ENCODE results near the gene SPATA1.
A peak's percentile ranks its signal among the peaks of the same experiment; 100 is the strongest.
"Not testable (repeated sequence)": the region's sequence is repeated elsewhere in the genome, so short reads cannot be mapped to it uniquely, and the experiment has no call there.

Gene SPATA1, protein sequence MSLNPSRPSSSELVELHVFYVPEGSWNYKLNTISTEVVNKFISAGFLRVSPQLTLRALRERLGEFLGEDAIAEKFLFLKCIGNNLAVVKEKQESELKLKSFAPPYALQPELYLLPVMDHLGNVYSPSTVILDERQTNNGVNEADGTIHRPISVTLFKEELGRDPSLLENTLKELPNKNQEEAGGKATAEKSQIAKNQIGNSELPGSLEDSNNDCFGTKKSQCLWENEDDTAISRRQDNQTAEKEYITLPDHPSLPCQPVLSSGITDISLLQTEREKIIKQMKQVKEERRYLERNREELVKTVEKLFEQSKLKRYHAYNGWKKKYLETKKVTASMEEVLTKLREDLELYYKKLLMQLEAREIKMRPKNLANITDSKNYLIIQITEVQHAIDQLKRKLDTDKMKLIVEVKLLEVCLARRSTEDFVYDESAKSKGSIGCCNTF

DNA sequence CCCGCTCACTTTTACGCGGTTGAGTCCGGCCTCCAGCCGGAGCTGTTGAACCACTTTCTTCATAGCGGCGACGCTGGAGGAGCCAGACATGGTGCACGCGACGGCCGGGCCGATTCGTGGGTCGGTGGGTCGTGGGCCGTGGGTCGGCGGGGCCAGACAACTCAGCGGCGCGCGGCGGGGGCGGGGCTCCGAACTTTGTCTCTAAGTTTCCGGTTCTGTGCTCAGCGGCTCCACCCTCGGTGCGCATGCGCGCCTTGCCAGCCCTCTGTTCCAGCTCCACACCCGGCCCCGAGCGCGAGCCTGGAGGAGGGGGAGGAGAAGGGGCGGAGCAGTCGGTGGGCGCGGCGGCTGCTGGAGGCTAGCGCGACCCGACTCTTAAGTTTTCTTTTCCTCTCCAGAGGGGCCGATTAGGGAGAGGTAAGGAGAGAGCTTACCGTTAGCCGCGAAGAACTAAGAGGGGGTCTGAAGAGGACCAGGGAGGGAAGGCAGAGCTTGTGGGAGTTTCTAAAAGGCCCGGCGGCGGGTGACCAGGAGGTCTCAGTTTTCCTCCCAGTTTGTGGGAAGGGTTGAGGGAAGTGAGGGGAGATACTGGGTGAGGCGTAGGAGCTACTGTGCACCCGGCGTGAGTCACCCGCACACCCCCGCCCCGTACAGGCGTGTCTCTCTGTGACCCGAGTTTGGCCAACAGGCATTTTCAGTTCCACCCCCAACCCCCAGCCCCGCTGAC is at the start of gene SPATA1, which contains the start of gene GNG5:
SPATA1 (plus strand) TSS at position 385 of the 727 bp plus-strand sequence. CDS start 9,974 bp downstream, outside the sequence.
GNG5 (minus strand) TSS at position 580 of the 727 bp plus-strand sequence; CDS start at position 90, 490 bp downstream.
- peak; percentile 98 for DNase-seq (ENCODE audit: low read depth)

DNA sequence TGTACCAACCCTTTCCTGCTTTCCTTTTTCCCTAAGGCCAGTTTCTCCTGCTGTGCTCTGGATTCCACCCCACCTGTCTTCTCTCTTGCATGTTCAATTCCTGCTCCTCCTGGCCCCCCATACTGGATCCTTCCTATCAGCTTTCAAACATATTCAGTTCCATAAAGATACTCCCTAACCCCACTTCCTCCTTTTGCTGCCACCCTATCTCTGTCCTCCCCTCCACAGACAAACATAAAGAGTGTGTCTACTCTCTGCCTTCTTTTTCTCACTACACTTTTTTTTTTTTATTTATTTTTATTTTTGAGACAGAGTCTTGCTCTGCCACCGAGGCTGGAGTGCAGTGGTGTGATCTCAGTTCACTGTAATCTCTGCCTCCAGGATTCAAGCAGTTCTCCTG is 44.1 kb upstream of the SPATA1 start:
- DNase-seq (ENCODE audit: low read depth): no peak

DNA sequence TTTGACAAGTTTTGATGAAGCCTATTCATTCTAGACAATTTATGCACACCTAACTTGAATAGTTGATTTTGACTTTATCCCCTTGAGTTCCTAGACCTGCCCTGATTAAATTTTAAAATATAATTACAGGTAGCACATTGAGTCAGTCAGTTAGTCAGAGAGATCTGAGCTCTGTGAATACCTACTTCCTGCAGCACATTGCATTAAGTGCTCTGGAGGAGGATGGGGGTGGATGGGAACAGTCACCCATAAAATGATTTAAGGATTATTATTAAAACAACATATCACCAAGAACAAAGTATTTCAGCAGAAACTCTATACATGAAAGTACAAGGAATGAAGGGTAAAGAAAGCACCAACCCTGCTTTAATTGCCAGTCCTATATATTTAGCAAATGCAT is 38.9 kb upstream of the SPATA1 start:
- DNase-seq (ENCODE audit: low read depth): no peak

DNA sequence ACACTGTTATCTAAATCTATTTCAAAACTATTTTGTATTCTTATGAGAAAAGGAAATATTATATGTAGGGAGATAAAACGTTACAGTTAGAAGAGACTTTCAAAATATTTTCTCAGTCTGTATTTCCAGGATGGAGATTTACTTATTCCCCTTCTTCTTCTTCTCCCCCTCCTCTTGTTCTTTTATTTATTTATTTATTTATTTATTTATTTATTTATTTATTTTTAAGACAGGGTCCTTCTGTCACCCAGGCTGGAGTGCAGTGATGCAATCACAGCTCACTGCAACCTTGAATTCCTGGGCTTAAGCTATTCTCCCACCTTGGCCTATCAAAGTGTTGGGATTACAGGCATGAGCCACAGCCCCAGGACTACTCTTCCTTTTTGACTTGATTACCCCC is 30.0 kb upstream of the SPATA1 start:
- no peak for DNase-seq (ENCODE audit: low read depth)

DNA sequence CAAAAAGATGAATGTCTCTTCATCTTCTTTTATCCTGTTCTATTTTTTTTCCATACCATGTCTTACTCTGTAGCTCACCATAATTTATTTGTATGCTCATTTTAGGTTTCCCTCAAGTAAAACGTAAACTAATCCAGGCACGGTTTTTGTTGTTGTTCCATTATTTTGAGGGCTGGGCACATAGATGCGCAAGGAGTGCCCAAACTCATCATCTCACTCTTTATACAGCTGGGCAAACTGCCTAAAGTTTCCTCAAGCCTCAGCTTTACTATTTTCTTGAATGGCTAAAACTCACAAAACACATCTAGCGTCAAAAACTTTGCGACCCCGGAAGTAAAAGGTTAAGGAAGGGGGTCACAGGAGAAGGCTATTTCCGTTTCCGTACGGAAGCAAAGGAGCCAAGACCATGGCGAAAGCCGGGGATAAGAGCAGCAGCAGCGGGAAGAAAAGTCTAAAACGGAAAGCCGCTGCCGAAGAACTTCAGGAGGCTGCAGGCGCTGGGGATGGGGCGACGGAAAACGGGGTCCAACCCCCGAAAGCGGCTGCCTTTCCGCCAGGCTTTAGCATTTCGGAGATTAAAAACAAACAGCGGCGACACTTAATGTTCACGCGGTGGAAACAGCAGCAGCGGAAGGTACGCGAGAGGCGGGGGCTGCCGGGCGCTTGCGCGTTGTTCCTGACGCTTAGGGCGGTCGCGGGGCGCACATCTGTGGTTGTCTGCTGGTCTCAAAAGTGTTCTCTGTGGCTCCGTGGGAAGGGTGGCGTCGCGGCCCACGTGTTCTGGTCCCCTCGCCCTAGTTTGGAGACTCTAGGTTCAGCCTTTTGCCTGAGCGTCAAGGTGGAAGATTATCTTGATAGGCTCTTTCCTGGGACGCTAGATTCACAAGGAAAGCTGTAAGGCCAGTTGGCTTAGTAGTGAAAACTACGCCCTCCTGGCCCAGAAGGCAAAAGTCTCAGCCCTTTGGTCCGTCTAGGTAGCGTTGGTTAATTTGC is 27.0 kb upstream of the SPATA1 start, which contains the start of gene RPF1:
RPF1 (plus strand) TSS at position 391 of the 993 bp plus-strand sequence; CDS start at position 407, 16 bp downstream.
- DNase-seq (ENCODE audit: low read depth): peak; percentile 68

DNA sequence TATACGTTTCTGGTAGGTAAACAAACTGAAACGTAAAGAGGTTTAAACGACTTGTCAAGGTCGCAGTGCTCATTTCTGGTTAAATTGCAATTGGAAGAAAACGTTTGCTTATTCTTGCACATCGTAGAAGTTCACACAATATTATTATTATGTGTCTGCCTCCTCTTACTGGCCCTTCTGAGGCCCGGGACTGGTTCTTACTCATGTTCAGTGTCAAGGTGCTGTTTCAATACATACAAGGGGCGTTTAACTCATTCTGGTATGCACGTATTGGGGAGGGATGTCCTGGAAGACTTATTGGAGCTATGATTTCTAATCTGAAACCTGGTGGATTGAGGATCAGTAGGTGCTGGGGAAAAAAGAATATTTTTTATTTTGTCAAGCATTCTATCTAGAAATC is 26.2 kb upstream of the SPATA1 start:
- no peak for DNase-seq (ENCODE audit: low read depth)

DNA sequence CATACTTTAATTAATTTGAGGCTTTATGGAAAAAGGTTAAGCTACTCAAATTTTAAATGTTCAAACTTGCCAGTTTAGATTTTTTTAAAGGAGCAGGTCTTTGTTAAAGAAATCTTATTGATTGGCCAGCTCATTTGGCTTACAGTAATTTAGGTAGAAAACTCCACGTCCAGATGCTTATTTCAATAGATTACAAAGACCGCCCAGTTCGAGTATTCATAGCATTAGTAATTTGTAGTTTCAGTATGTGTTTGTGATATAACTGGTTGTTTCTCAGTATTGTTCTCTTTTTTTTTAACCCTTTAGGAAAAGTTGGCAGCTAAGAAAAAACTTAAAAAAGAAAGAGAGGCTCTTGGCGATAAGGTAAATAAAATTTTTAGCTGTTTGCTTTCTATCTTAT is 25.5 kb upstream of the SPATA1 start:
- DNase-seq (ENCODE audit: low read depth): no peak

DNA sequence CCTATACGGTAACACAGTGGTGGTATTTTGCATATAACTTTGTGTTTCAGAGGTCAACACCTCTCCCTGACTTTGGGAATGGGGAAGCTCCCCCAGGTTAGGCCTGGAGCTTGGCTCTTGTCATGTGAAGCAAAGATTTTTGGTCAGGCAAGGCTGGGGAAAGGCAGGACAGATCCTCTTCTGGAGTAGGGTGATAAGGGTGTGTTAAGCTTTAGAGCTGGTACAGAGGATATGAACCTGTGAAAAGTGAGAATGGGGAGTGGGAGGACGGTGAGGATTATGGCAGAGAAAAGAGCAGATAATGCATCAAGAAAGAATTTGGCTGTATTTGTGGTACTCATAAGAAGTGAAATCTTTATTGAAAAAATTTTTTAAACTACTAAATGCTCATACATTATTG is 24.9 kb upstream of the SPATA1 start:
- no peak for DNase-seq (ENCODE audit: low read depth)

DNA sequence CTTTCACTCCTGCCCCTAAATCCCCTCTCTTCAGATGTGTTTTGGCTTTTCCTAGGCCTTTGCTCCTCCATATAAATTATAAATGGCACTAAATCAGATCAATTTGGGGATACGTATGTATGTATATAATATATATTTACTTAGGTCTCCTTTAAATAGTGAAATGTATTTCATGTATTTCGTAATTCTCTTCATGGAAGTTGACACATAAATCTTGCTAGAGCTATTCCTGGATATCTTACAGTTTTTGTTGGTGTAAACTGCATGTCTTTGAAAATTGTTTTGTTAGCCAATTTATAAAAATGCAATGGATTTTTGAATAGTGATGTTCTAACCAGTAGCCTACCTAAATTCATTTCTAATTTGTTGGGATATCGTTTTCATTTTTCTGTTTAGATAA is 18.1 kb upstream of the SPATA1 start:
- no peak for DNase-seq (ENCODE audit: low read depth)

DNA sequence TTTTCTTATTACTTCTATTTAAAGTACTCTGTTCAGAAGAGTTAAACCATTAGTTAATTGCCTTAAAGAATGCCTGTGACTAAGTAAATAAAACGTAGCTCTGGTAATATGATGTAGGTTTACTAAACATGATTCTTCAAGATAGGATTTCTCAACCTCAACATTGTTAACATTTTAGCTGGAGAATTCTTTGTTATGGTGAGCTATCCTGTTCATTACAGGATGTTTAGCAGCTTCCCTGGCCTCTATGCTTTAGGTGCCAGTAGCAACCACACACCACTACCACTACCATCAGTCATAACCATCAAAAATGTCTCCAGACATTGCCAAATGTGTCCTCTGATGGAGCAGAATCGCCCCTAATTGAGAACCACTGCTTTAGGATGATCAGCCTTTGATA is 16.4 kb upstream of the SPATA1 start:
- no peak for DNase-seq (ENCODE audit: low read depth)

DNA sequence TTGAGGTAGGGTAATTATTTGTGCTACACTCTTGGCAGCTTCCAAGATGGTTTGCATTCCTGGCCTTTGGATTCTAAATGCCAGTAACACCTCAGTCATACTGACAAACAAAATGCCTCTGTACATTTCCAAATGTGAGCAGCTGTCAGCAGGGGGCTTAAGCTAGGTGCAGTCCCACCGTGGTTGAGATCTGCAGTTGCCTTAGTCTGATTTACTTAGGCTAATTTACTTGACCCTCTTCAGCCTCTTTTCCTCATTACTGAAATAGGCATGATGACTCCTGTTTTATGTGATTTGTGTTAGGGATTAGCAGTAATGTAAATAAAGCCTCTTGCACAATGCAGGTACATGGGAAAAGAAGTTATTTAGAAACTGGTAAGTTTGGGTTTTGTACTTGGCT is 13.5 kb upstream of the SPATA1 start:
- DNase-seq (ENCODE audit: low read depth): no peak

DNA sequence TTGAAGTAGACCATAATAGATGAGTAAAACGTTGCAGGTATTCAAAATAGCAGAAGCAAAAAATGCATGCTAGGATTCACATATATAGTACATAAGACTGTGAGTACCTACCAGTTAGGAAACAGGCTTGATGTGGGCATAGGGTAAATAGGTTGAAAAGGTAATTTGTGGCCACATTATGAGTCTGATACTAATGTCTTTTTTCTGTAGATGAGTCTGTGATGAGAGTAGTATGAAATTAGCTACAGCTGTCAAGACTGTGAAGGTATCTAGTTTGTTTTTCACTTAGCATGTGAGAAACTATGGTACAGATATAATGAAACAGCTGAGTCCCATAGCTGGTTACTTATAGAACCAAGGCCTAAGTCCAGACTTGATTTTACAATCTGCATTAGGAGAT is 12.4 kb upstream of the SPATA1 start:
- no peak for DNase-seq (ENCODE audit: low read depth)

DNA sequence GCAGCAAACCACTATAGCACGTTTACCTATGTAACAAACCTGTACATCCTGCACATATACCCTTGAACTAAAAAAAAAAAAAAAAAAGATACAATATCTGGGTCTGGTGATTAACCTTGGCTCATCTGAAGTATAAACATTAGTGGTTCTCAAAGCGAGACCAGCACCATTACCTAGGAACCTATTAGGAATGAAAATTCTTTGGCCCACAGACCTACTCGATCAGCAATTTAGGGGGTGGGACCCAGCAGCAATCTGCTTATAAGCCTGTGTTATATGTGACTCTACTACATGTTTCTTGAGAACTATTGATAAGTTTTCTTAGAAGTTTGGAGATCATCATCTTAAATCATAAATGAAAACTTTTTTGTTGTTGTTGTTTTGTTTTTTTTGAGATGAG is 9.7 kb upstream of the SPATA1 start:
- no peak for DNase-seq (ENCODE audit: low read depth)

DNA sequence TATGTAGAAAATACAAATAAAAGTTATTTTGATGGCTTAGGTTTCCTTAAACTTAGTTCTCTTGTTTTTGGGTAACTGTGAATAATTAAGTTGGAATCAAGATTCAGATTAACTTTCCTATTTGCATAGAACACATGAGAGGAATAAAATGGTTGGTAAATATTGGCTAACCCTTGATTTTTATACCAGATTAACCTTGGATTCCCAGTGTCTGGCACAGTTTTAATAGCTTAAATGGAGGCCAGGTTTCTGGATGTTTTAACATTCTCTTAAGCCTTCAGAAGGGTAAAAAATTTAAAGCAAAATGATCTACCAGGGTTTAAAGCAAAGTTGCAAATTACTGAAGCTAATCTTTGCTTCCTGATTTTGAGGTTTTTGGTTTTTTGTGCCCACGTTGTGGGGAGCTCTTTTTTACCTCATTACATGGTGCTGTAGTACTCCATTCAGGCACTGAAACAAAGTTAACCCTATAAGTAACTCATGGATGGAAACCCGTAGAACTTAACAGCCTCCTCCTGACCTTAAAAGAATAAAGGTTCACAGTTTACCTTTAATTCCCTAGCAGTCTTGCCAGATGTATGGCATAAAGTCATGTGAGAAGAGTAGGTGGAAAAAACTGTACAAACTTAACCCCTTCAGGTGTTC is 8.4 kb upstream of the SPATA1 start:
- DNase-seq (ENCODE audit: low read depth): no peak

DNA sequence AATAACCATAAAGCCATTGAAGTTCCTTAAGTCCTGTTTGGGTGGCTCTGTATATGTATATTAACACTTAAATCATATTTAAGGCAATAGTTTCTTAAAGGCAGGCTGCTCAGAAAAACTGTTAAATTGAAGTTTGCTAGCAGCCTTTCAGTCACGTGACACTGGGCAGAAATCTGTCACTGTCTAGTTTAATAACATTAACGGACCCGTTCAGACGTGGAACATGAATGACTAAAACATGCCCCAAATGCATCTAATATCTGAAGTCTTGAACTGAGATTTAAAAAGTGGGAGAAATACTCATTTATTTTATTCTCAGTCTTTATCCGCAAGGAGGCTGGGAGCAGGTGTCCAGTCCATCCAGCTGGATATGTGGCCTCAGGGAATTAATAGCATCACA is 3.3 kb upstream of the SPATA1 start:
- no peak for DNase-seq (ENCODE audit: low read depth)

DNA sequence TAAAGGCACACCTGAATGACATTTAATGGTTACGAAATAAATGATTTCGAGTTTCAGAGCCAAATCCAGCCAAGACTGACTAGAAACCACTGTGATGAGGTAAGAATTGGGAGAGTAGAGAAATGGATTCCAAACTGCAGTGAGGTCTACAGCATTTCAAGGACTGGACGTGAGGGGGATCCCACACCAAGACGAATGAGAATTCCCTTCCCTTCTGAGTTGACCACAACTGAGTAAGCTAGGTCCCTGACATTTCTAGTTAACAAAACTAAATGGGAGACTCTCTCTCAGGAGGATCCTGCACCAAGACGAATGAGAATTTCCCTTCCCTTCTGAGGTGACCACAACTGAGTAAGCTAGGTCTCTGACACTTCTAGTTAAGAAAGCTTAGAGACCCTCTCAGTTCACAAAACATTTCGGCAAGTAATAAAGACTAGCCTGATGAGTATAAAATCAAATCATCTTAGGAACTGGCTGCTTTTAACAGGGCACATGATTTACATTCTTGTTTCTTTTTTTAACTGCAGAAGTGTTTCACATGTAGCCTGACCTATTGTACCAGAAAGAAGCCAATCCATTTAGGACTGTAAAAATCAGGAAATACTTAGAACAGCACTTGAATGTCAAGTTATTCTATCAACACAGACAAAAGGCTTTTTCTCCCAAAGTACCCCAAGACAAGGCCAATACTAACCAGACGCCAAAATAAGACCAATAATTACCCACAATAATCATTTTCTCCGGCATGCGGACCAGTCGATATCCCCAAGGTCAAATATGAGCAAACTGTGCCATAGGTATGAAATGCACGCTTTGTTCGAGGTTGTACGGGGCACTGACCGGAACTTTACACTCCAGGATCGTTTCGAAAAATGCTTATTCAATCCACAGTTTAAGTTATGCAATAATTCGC is 1.4 kb upstream of the SPATA1 start:
- no peak for DNase-seq (ENCODE audit: low read depth)

DNA sequence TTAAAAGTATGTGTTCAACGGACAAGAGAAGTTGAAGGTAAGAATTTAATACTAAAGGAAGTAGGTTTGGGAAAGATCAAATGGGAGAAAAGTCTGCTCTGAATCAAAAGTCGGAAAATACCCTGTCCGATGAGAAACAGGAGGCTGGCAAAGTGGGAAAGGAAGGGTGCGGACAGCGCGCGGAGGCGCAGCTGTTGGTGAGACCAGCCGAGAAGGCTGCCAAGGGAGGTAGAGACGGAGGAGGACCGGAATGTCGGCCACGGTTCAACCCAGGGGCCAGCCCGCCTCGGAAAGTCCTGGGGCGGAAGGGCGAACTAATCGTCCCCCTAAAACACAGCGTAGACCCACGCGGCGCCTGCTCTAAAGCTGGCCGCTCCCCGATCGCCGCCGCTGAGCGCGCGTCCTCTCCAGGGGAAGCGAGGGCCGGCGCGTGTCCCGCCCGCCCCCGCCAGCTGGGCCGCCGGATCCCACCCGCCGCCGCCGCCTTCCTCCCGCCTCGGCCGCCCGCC is 639 bp upstream of the SPATA1 start:
- DNase-seq (ENCODE audit: low read depth): no peak

DNA sequence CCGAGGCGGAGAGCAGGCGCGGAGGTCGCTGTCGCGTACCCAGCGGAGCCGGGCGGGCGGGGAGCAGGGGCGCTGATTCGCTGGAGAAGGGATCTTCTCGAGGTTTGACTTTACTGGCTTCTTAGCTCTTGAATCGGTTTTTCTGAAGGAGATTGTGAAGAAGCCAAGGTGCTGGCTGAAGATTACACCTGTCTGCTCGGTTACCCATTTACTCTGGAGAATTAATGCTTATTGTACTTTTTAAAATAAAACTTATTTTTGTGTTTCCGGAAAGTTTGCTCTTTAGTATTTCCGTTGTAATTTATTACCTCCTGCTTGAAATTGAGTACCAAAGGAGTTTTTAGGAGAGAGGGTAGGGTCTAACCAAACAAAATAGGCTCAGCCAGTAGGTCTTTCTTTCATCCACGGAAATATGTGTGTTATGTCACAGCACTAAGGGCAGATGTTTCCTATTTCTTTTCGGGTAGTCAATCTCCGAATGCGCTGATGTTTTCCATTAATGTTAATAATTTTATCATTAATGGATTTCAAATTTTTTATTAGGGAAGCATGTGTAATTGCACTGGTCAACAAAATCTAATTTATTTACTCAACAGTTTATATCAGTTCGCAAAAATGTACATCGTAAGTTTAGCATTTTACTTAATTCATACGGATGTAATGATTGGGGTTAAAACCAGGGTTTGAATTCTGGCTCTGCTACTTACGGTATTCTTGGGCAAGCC is 705 bp downstream of the SPATA1 start:
- no peak for DNase-seq (ENCODE audit: low read depth)

DNA sequence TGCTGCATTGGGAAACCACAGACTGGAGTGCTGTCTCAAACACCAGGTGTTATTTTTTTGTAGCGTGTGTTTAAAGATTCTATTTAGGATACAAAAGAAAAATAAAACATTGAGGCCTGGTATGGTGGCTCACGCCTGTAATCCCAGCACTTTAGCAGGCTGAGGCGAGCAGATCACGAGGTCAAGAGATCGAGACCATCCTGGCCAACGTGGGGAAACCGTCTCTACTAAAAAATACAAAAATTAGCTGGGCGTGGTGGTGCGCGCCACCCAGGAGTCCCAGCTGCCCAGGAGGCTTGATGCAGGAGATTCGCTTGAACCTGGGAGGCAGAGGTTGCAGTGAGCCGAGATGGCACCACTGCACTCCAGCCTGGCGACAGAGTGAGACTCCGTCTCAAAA is 1.7 kb downstream of the SPATA1 start:
- DNase-seq (ENCODE audit: low read depth): not testable (repeated sequence)

Data from activated T-helper 9 cell treated with anti-CD3 and anti-CD28 coated beads, Interleukin-2, amount 50 U/mL, for 16 hours (primary cell).